ENCODE measurements around the gene SEPHS2. TPM values are rescaled to one million over a fixed set of nuclear protein-coding genes. Genes with fewer than 3 reads are reported as not detected.
A peak's percentile ranks its signal among the peaks of the same experiment; 100 is the strongest.

SEPHS2 gene
- total RNA-seq, 6 experiments from 2014 or later: 157 to 228 (median 205) TPM

DNA sequence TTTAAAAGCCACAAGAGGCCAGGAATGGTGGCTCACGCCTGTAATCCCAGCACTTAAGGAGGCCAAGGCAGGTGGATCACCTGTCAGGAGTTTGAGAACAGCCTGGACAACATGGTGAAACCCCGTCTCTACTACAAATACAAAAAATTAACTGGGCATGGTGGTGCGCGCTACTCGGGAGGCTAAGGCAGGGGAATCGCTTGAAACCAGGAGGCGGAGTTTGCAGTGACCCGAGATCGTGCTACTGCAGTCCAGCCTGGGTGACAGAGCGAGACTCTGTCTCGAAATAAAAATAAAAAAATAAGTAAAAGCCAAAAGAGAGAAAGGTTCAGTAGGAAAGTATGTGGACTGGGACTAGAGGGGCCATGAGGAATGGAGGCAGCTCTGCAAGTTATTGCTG, 13.8 kb upstream of the SEPHS2 start:
- Histone ChIP-seq H3K9me3 (no peaks in the 10 kb centered on the region), H3K36me3 (no peaks in the 10 kb centered on the region), H3K4me1 (no peaks in the 10 kb centered on the region), H3K27me3 (no peaks in the 10 kb centered on the region), H3K4me3 (no peak overlapping the region), H3K27ac (no peak overlapping the region)
- WGBS (ENCODE audit: insufficient coverage, low coverage, low lambda C conversion rate, missing lambda C conversion rate): 78% methylated on average over 10 of the region's 11 CpGs
- intact Hi-C loops (cut with DNase I): loop anchor here in 1 of 2 donors (10.0 kb wide), 1 partner anchor 55 kb away; no protein-coding TSS in a partner anchor
- no peak for ATAC-seq
- TF ChIP-seq POLR2A (IDR thresholded peaks at IDR 0.05): no peak
- TF ChIP-seq, protein P1, sequence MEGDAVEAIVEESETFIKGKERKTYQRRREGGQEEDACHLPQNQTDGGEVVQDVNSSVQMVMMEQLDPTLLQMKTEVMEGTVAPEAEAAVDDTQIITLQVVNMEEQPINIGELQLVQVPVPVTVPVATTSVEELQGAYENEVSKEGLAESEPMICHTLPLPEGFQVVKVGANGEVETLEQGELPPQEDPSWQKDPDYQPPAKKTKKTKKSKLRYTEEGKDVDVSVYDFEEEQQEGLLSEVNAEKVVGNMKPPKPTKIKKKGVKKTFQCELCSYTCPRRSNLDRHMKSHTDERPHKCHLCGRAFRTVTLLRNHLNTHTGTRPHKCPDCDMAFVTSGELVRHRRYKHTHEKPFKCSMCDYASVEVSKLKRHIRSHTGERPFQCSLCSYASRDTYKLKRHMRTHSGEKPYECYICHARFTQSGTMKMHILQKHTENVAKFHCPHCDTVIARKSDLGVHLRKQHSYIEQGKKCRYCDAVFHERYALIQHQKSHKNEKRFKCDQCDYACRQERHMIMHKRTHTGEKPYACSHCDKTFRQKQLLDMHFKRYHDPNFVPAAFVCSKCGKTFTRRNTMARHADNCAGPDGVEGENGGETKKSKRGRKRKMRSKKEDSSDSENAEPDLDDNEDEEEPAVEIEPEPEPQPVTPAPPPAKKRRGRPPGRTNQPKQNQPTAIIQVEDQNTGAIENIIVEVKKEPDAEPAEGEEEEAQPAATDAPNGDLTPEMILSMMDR (IDR thresholded peaks at IDR 0.05): no peak
- no peak for DNase-seq

DNA sequence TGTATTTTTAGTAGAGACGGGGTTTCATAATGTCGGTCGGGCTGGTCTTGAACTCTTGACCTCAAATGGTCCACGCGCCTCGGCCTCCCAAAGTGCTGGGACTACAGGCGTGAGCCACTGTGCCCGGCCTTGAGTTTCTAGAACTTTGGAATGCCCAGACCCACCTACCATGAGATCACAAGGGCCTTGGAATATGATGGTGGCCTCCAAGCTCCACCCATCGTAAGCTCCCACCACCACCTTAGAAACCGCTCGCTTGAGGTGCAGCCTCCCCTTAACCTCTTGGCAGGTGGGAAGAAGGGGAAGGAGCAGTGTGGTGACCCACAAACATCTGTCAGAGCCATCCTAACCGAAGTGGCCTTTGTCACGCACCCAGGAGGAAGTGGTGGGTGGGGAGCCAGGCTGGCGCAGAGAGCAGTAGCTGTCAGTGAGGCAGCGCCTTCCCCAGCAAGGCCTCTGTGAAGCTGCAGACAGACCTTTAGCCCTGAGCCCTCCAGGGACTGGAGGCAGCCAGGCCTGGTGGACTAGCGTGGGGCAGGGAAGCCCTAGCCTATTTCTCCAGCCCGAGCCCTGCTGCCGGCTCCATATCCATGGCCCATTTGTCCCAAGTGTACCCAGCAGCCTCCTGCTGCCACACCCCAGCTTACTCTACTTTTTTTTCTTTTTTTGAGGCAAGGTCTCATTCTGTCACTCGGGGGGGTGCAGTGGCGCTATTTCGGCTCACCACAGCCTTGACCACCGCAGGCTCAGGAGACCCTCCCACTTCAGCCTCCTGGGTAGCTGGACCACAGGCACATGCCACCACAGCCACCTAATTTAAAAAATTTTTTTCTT, 13.1 kb upstream of the SEPHS2 start:
- WGBS (ENCODE audit: insufficient coverage, low coverage, low lambda C conversion rate, missing lambda C conversion rate): 54% methylated on average over 8 of the region's 22 CpGs
- no peak overlapping the region for H3K27ac ChIP-seq
- peak in 2 of 3 donors; percentile 60 to 68 for DNase-seq
- TF ChIP-seq, protein P1 (IDR thresholded peaks at IDR 0.05): no peak
- no peak for TF ChIP-seq POLR2A (IDR thresholded peaks at IDR 0.05)
- intact Hi-C loops (cut with DNase I): loop anchor here in 1 of 2 donors (10.0 kb wide), 1 partner anchor 56 kb away; no protein-coding TSS in a partner anchor
- H3K4me3 ChIP-seq: no peak overlapping the region
- peak; percentile 67 to 87 (median 74) for ATAC-seq
- H3K36me3 ChIP-seq: no peaks in the 10 kb centered on the region
- no peaks in the 10 kb centered on the region for H3K9me3 ChIP-seq
- H3K27me3 ChIP-seq: no peaks in the 10 kb centered on the region
- H3K4me1 ChIP-seq: no peaks in the 10 kb centered on the region

DNA sequence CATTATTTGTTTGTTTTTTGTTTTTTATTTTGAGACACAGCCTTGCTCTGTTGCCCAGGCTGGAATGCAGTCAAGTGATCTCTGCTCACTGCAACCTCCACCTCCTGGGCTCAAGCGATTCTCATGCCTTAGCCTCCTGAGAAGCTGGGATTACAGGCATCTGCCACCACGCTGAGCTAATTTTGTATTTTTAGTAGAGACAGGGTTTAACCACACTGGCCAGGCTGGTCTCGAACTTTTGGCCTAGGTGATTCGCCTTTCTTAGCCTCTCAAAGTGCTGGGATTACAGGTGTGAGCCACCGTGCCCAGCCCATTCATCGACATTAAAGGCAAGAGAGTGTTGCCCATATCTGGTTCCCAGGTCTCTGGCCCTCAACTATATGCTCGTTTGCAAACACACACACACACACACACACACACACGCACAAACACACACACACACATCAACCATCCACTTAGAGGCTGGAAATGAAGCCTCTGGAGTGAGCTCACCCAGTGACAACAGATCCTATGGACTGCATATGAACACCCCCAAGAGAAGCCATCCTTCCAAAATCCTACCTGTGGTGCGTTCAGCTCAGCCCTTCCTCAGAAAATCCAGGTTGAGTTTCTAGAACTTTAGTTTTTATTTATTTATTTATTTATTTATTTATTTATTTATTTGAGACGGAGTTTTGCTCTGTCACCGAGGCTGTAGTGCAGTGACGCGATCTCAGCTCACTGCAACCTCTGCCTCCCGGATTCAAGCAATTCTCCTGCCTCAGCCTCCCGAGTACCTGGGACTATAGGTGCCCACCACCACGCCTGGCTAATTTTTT, 12.3 kb upstream of the SEPHS2 start:
- Histone ChIP-seq H3K27me3 (no peaks in the 10 kb centered on the region), H3K9me3 (no peaks in the 10 kb centered on the region), H3K27ac (no peak overlapping the region), H3K4me1 (no peaks in the 10 kb centered on the region), H3K36me3 (no peaks in the 10 kb centered on the region), H3K4me3 (no peak overlapping the region)
- 84% methylated on average over 13 of the region's 16 CpGs for WGBS (ENCODE audit: insufficient coverage, low coverage, low lambda C conversion rate, missing lambda C conversion rate)
- no peak for TF ChIP-seq POLR2A (IDR thresholded peaks at IDR 0.05)
- TF ChIP-seq, protein P1 (IDR thresholded peaks at IDR 0.05): no peak
- intact Hi-C loops (cut with DNase I): loop anchor here in 1 of 2 donors (10.0 kb wide), 1 partner anchor 57 kb away; no protein-coding TSS in a partner anchor
- DNase-seq (no peak), ATAC-seq (no peak)

DNA sequence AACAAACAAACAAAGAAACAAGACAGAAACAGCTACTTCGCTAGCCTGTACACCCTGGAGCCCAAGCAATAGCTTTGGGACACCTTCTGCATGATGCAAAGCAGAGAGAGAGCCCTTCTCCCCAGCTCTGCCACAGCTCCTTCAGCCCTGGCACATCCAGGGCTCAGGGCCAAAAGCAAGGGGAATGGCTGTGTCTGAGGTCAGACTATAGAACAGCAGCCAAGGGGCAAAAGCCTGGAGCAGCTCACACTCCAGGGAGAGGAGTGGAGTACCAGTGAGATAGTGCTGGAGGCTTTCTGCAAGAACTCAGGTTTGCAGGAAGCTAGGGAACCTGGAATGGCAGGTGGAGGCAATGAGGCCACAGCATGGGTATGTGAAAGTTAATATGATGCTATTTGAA, 11.6 kb upstream of the SEPHS2 start:
- DNase-seq (no peak), ATAC-seq (peak; percentile 48 to 67 (median 54))
- no peaks in the 10 kb centered on the region for H3K4me1 ChIP-seq
- H3K4me3 ChIP-seq: no peak overlapping the region
- 100% methylated on average over 1 of the region's 1 CpG for WGBS (ENCODE audit: insufficient coverage, low coverage, low lambda C conversion rate, missing lambda C conversion rate)
- intact Hi-C loops (cut with DNase I): loop anchor here in 1 of 2 donors (10.0 kb wide), 1 partner anchor 58 kb away; no protein-coding TSS in a partner anchor
- no peaks in the 10 kb centered on the region for H3K9me3 ChIP-seq
- no peaks in the 10 kb centered on the region for H3K36me3 ChIP-seq
- no peaks in the 10 kb centered on the region for H3K27me3 ChIP-seq
- TF ChIP-seq, protein P1 (IDR thresholded peaks at IDR 0.05): no peak
- no peak for TF ChIP-seq POLR2A (IDR thresholded peaks at IDR 0.05)
- no peak overlapping the region for H3K27ac ChIP-seq

All from right lobe of liver (tissue), 6 donors.